ENCODE measurements around the gene ATF7IP.
A peak's percentile ranks its signal among the peaks of the same experiment; 100 is the strongest.

ATF7IP gene

GRCh38 chr12:14510574-14510973, 145.1 kb downstream of the ATF7IP start:
- TF ChIP-seq EZH2phosphoT487 (IDR thresholded peaks at IDR 0.05; ENCODE audit: low read depth): no peak
- no peak for TF ChIP-seq CTCF (IDR thresholded peaks at IDR 0.05; ENCODE audit: low read depth, low read length)

GRCh38 chr12:14514154-14514842, 148.8 kb downstream of the ATF7IP start:
- no peak for TF ChIP-seq EZH2phosphoT487 (IDR thresholded peaks at IDR 0.05; ENCODE audit: low read depth)
- TF ChIP-seq CTCF (IDR thresholded peaks at IDR 0.05; ENCODE audit: low read depth, low read length): peak; percentile 53

More at GRCh38 chr12:14510574-14510973, 145.1 kb downstream of the ATF7IP start:
- peaks cover 6% of the 10 kb centered on the region; the same call in 1 of the 2 replicates for H3K4me1 ChIP-seq (ENCODE audit: low read length)
- H3K27ac ChIP-seq (ENCODE audit: low read length): no peak overlapping the region
- H3K9me3 ChIP-seq (ENCODE audit: insufficient read depth, low read length): no peaks in the 10 kb centered on the region
- no peak overlapping the region for H3K4me2 ChIP-seq (ENCODE audit: low read length)
- no peaks in the 10 kb centered on the region for H3K79me2 ChIP-seq (ENCODE audit: low read length)
- H4K20me1 ChIP-seq (ENCODE audit: insufficient read depth, low read length): no peaks in the 10 kb centered on the region
- H2AFZ ChIP-seq (ENCODE audit: low read depth, low read length): no peak overlapping the region
- no peaks in the 10 kb centered on the region for H3K27me3 ChIP-seq (ENCODE audit: low read depth, low read length)
- no peak overlapping the region for H3K9ac ChIP-seq (ENCODE audit: low read length)
- peaks cover 12% of the 10 kb centered on the region for H3K36me3 ChIP-seq (replicated peaks; ENCODE audit: low read depth, low read length)
- H3K4me3 ChIP-seq (ENCODE audit: low read length): no peak overlapping the region

GRCh38 chr12:14514946-14515345, 149.5 kb downstream of the ATF7IP start:
- no peak for TF ChIP-seq EZH2phosphoT487 (IDR thresholded peaks at IDR 0.05; ENCODE audit: low read depth)
- no peak for TF ChIP-seq CTCF (IDR thresholded peaks at IDR 0.05; ENCODE audit: low read depth, low read length)
- no peaks in the 10 kb centered on the region for H3K79me2 ChIP-seq (ENCODE audit: low read length)
- no peak overlapping the region for H2AFZ ChIP-seq (ENCODE audit: low read depth, low read length)
- no peak overlapping the region for H3K27ac ChIP-seq (ENCODE audit: low read length)
- H3K27me3 ChIP-seq (ENCODE audit: low read depth, low read length): no peaks in the 10 kb centered on the region
- H3K4me3 ChIP-seq (ENCODE audit: low read length): no peak overlapping the region
- H3K4me2 ChIP-seq (ENCODE audit: low read length): no peak overlapping the region
- H3K4me1 ChIP-seq (ENCODE audit: low read length): peaks cover 6% of the 10 kb centered on the region; the same call in 1 of the 2 replicates
- H3K9ac ChIP-seq (ENCODE audit: low read length): no peak overlapping the region
- H3K9me3 ChIP-seq (ENCODE audit: insufficient read depth, low read length): no peaks in the 10 kb centered on the region
- no peaks in the 10 kb centered on the region for H4K20me1 ChIP-seq (ENCODE audit: insufficient read depth, low read length)
- peaks cover 3% of the 10 kb centered on the region for H3K36me3 ChIP-seq (replicated peaks; ENCODE audit: low read depth, low read length)

More at GRCh38 chr12:14514154-14514842, 148.8 kb downstream of the ATF7IP start:
- no peak overlapping the region for H2AFZ ChIP-seq (ENCODE audit: low read depth, low read length)
- H3K79me2 ChIP-seq (ENCODE audit: low read length): no peaks in the 10 kb centered on the region
- peaks cover 6% of the 10 kb centered on the region; the same call in 1 of the 2 replicates for H3K4me1 ChIP-seq (ENCODE audit: low read length)
- H3K9ac ChIP-seq (ENCODE audit: low read length): no peak overlapping the region
- no peak overlapping the region for H3K4me3 ChIP-seq (ENCODE audit: low read length)
- H3K27ac ChIP-seq (ENCODE audit: low read length): no peak overlapping the region
- no peaks in the 10 kb centered on the region for H4K20me1 ChIP-seq (ENCODE audit: insufficient read depth, low read length)
- no peaks in the 10 kb centered on the region for H3K36me3 ChIP-seq (replicated peaks; ENCODE audit: low read depth, low read length)
- H3K9me3 ChIP-seq (ENCODE audit: insufficient read depth, low read length): no peaks in the 10 kb centered on the region
- no peaks in the 10 kb centered on the region for H3K27me3 ChIP-seq (ENCODE audit: low read depth, low read length)
- no peak overlapping the region for H3K4me2 ChIP-seq (ENCODE audit: low read length)

- Histone ChIP-seq H3K79me2 (ENCODE audit: low read length) (no peaks in the 10 kb centered on the region), H3K4me2 (ENCODE audit: low read length) (no peak overlapping the region), H3K27me3 (ENCODE audit: low read depth, low read length) (no peaks in the 10 kb centered on the region), H3K9ac (ENCODE audit: low read length) (no peak overlapping the region), H3K27ac (ENCODE audit: low read length) (no peak overlapping the region), H3K4me3 (ENCODE audit: low read length) (no peak overlapping the region), H3K4me1 (ENCODE audit: low read length) (no peaks in the 10 kb centered on the region), H4K20me1 (ENCODE audit: insufficient read depth, low read length) (no peaks in the 10 kb centered on the region), H3K9me3 (ENCODE audit: insufficient read depth, low read length) (peaks cover 10% of the 10 kb centered on the region; the same call in 1 of the 2 replicates), H2AFZ (ENCODE audit: low read depth, low read length) (no peak overlapping the region), H3K36me3 (replicated peaks; ENCODE audit: low read depth, low read length) (peaks cover 28% of the 10 kb centered on the region)
- TF ChIP-seq CTCF (IDR thresholded peaks at IDR 0.05; ENCODE audit: low read depth, low read length): no peak
- no peak for TF ChIP-seq EZH2phosphoT487 (IDR thresholded peaks at IDR 0.05; ENCODE audit: low read depth)
Measured at GRCh38 chr12:14521822-14522221, 156.3 kb downstream of the ATF7IP start.

Measured in OCI-LY3 (cell line).